T-helper 2 cell treated with Interferon-gamma antibody and Interleukin-4, amounts not matched to agents 100 ng/mL and 5 ng/mL, for 36 hours (primary cell): ENCODE results near the gene PPP1R14C. TPM values are rescaled to one million over a fixed set of nuclear protein-coding genes. Genes with fewer than 3 reads are reported as not detected.
"Not testable (repeated sequence)": the region's sequence is repeated elsewhere in the genome, so short reads cannot be mapped to it uniquely, and the experiment has no call there.

Source experiments
- intact Hi-C: fragments of 100-400 bp; cut with micrococcal nuclease; formaldehyde crosslinking; loops from one replicate; pipeline ENCODE4 v1.15.1; 2023
- total RNA-seq: library from RNA; stranded (reverse); gene quantifications from 2 replicates; pipeline ENCODE4 v1.2.3, GENCODE V29; 2022

Gene PPP1R14C
- total RNA-seq, 1 donor from 2014 or later = 0.27 TPM

DNA sequence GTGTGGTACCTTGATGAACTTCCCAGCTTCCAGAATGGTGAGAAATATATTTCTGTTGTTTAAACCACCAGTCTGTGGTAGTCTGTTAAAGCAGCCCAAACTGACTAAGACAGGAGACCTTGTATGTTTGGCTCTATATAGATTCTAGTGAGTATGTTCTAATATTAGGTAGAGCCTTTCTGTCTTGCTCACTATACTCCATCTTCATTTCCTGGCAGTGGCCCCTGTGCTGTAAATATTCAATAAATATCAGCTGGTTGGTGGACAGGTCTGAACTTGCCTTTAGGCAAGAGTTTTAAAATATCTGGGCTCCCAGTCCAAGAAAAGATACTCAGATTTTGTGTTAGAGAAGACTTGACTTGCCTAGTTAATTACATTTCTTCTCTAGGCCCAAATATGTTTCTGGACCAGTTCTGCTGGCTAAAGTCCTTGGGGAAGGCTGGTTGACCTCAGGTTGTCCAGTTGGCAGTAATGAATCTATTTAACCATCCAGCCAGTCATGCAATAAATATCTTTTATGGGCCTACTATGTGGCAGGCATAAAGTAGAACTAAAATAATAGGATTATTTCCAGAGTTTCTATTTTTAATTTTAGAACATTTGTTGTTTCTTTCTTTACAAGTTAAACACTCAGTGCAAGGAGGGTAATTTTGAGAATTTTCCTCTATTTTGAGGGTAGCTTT is 22.3 kb downstream of the PPP1R14C start:
- intact Hi-C loops = no loop called here

DNA sequence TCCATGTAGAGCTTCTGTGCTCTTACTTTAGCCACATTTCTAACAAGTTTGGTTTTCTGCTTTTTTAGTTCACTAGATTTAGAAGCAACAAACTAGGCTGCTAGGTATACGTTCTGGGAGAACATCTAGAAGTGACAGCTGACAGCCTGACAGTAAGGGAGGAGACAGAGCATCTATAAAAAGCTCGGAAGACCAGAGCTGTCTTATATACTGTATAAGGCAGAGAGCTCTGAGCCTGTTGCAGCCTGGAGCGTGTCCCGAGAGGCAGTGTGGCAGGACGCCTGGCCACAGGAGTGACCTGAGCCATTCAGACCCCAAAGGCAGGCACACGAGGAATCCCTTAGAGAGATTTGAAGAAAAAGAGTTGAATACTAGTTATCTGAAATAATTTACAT is 24.6 kb downstream of the PPP1R14C start:
- intact Hi-C loops = no loop called here

- intact Hi-C loops = no loop called here
These were observed 26.3 kb downstream of the PPP1R14C start for GRCh38 chr6:150169181-150169580.

GRCh38 chr6:150169609-150170008 is 26.8 kb downstream of the PPP1R14C start:
- intact Hi-C loops = no loop called here

DNA sequence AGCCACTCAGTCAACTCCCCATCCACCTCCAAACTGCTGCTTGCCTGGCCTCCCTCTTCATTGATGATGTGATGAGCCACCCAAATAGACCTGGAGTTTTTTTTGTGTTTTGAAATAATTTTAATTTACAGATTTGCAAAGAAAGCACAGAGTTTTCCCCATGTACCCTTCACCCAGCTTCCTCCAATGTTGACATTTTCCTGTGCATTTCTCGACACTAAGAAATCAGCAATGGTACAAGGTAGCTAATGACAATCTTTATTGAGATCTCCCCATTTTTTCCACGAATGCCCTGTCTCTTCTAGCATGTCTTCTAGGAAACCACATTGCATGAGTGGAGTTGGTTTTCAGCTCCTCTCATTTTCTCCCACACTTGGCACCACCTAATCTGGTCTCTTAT is 30.1 kb downstream of the PPP1R14C start:
- intact Hi-C loops = no loop called here

DNA sequence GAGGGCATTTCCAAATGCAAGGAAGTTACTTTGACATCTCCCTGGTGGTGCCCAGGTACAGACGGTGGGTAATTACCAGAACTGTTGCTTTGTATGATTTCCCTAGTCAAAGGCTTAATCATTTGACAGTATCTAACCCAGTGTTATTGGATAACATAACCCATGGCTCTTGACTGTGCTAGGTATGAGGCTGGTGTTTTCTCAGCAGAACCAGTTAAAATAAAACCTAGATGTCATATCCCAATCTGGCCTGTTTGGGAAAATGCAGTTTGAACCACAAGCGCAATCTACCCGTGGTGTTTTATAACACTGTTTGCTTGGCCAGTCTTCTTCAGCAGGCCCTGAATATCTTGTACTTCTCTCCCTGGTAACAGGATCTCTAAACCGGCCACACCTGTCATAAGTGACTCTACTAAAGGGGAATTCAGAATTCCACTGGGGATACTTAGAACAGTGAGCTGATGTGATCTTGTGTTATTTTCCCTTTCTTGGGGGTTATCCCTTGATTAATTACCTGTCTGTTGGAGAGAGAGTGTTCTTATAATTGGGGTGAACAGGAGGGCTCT is 32.8 kb downstream of the PPP1R14C start:
- intact Hi-C loops = no loop called here

DNA sequence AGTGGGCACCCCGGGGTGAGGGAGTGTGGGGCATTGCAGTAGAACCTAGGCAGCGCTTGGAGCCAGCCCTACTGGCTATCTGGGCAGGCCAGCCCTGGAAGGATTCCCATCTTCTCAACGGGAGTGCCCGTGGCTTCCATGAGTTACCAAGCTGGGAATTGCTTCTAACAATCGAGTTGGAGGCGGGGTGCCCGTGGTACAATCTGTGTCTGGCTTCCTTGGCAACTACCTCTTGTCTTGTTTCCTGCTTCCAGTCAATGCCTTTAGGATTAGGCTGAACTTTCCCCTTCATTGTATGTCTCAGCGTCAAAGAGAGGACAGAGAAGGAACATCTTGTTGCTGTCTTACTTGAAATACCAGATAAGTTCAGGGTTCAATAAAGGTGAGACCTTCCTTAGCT is 33.3 kb downstream of the PPP1R14C start:
- intact Hi-C loops = no loop called here

DNA sequence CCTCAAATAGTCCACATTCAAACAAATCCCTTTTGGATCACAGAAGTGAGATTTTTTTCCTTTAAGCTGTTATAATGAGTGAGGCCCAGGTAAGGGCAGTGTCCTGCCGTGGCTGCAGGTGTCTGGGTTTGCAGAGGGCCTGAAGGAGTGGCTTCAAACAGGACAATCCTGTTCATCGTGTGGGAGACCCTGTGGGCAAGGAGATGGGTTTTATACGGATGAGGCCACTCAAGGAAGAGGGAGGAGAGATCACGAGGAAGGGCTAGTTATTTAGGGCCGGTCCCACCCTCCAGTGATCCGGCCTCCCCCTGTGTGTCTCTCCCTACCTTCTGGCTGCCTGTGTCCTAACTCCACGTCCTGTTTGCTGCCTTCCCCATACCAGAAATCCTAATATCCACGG is 33.8 kb downstream of the PPP1R14C start:
- intact Hi-C loops = no loop called here

DNA sequence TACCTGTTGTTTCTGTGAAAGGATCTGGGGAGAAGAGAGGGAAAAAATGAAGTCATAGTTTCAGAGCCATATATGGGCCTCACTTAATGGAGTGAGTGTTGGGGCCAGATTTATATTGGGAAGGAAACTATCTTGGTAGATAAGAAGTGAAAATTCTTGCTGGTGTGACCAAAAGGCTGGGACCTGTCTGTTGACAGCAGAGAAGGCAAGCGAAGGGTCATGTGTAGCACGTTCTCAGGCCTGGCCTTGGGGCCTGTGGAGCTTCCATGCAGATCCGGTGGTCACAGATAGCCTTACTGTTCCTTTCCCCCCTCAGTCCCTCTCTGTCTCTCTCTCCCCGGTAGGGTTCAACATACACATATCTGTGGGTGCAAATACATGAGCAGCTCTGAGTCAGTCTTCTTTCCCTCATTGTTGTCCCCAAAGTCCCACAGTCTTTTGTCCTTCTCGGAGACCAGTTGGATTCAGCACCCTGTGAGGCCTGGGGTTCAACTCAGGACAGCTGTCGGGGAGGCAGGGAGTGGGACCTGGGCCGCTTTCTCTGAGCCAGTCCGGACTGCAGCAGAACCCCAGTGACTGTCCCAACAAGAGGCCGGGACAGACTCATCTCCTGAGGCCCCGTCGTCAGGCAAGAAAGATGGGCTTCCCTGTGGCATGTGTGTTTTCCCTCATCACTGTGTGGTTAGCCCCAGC is 34.6 kb downstream of the PPP1R14C start:
- intact Hi-C loops = no loop called here

GRCh38 chr6:150177952-150178520 is 35.2 kb downstream of the PPP1R14C start:
- intact Hi-C loops = no loop called here

- intact Hi-C loops = no loop called here
These were observed 36.2 kb downstream of the PPP1R14C start for GRCh38 chr6:150179030-150179429.

- intact Hi-C loops = not testable (repeated sequence)
These were observed 37.1 kb downstream of the PPP1R14C start for GRCh38 chr6:150179907-150180424.

DNA sequence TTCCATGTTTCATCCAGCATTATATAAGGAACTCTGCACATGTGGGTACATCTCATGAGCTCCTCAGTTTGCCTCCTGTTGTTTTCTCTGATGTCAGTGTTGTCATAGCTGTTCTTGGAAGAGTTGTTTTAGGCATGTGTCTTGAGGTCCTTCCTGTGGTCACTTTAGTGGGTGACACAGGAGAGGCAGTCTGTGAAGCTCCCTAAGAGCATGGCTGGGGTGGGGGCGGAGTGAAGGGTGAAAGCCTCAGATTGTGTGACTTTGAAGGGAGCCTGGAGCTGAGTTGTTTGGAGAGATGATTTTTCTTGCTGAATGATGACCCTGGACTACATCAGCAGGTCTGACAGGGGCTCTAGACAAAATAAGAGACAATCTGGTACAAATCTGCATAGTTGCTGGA is 37.7 kb downstream of the PPP1R14C start:
- intact Hi-C loops = no loop called here

DNA sequence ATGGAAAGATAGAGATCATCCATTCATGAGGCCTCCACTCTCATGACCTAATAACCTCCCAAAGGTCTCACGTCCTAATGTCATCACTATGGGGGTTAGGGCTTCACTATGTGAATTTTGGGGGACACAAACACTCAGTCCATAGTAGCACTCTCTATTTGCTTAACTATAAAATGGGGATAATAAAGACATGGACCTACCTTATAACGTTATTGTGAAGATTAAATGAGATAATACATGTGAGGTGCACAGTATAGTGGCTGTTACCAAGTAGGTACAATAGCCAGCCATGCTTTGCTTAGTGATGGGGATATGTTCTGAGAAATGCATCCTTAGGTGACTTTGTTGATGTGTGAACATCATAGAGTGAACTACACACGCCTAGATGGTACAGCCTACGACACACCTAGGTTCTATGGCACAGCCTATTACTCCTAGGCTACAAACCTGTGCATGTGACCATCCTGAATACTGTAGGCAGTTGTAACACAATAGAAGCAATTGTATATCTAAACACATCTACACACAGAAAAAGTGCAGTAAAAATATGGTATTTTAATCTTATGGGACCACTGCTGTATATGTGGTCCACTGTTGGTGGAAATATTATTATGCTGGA is 39.7 kb downstream of the PPP1R14C start:
- intact Hi-C loops = no loop called here

DNA sequence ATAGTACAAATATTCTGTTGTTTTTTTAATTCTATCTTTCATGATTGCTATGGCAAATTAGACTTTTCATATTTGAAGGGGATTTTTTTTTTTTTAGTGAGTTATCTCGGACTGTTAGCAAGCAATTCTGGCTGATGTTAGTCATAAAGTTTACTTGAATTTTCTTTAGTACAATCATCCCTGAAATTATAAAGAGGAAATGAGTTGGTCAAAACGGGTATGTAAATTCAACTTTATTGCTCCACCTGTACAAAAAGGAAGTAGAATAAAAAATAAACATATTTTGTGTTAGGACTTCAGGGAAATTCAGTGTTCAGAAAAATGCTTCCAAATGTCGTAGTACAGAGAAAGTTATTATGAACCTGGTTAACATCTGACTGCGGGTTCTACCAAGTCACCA is 40.3 kb downstream of the PPP1R14C start:
- intact Hi-C loops = no loop called here

GRCh38 chr6:150183966-150184365 is 41.1 kb downstream of the PPP1R14C start:
- intact Hi-C loops = no loop called here

GRCh38 chr6:150184850-150185731 is 42.2 kb downstream of the PPP1R14C start:
- intact Hi-C loops = no loop called here

GRCh38 chr6:150185732-150186117 is 42.9 kb downstream of the PPP1R14C start:
- intact Hi-C loops = no loop called here

DNA sequence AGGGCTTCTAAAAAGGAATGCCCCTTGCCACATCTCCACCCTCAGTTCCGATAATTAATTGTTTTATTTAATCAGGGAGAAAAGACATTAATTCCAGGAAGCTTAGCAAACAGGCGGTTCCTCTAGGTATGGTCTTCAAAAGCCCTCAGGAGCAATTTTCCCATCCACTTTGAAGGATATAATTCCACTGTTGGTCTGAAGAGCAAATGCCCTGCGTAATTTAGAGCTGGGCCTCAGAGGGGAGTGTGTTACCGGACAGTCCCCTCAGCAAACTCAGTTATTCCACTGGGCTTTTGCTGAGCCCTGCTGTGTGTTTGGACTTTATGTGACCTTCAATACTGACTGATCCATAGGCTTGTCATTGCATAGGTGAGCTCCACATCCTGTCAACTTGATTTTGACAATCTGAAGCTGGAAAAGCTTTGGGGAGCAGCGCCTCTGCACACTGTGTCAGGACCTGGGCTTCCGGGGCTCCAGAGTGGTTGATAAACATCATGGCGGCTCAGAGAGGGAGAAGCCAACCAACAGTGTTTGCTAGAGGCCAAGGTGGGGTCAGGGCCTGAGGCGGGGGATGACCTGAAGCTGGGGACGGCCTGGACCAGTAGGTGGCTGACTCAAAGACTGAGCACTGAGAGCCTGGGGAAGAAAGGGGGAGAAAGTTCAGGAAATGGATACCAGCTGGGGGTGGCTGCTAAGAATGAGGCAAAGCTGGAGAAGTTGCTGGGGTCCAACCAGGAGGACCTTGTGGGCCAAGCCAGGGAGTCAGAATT is 43.5 kb downstream of the PPP1R14C start:
- intact Hi-C loops = no loop called here

DNA sequence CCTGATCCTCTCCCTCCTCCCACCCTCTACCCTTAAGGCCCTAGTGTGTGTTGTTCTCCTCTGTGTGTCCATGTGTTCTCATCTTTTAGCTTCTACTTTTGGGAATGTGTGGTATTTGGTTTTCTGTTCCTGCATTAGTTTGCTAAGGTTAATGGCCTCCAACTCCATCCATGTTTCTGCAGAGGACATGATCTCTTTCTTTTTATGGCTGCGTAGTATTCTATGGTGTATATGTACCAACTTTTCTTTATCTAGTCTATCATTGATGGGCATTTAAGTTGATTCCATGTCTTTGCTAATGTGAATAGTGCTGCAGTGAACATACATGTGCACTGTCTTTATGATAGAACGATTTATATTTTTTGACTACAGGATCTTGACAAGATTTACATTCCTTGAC is 44.6 kb downstream of the PPP1R14C start:
- intact Hi-C loops = not testable (repeated sequence)
